ENCODE measurements around the gene TET1.

GRCh38 chr10:68553599-68553998 lies 6.5 kb upstream of the TET1 start:
- TF ChIP-seq EZH2 (IDR thresholded peaks at IDR 0.05; ENCODE audit: low read depth) (no peak), CTCF (conservative IDR thresholded peaks at IDR 0.05) (no peak)

All from PC-9 (cell line).